HAP-1 (cell line): ENCODE measurements around the gene COX11.
A peak's percentile ranks its signal among the peaks of the same experiment; 100 is the strongest.

ENCODE experiments used
- DNase-seq, 2 experiments: peaks; one replicate each; pipeline ENCODE4 v3.0.0-alpha.2; 2016 to 2020; ENCODE audit warnings: low spot score in 2 of 2
- H3K27me3 ChIP-seq: fragments of 250-450 bp; sonication (Bioruptor Pico); 2 replicates; pipeline ENCODE4 v1.5.1; 2020; ENCODE audit warnings: low read depth, mild to moderate bottlenecking, moderate library complexity
- H3K36me3 ChIP-seq: fragments of 250-450 bp; sonication (Bioruptor Pico); replicated peaks from 2 replicates; pipeline ENCODE4 v1.5.1; 2020; ENCODE audit warnings: mild to moderate bottlenecking
- H3K4me1 ChIP-seq: fragments of 250-450 bp; sonication (Bioruptor Pico); 2 replicates; pipeline ENCODE4 v1.5.1; 2020; ENCODE audit warnings: mild to moderate bottlenecking
- H3K4me3 ChIP-seq: fragments of 250-450 bp; sonication (Bioruptor Pico); 2 replicates; pipeline ENCODE4 v1.5.1; 2020; ENCODE audit warnings: mild to moderate bottlenecking, moderate library complexity
- H3K9me3 ChIP-seq: fragments of 250-450 bp; sonication (Bioruptor Pico); 2 replicates; pipeline ENCODE4 v1.5.1; 2020; ENCODE audit warnings: mild to moderate bottlenecking, moderate library complexity
- in situ Hi-C: fragments of 300-500 bp; cut with MboI; formaldehyde crosslinking; loops from 3 replicates; pipeline ENCODE4 v1.14.3; 2020; ENCODE audit warnings: low sequenced_read_pairs, inconsistent platforms, mixed read lengths

The COX11 gene

GRCh38 chr17:54947396-54947795, 21.1 kb downstream of the COX11 start:
- H3K36me3 ChIP-seq, result peaks cover 17% of the 10 kb centered on the region
- in situ Hi-C loops, result no loop called here

GRCh38 chr17:54945671-54946070, 22.8 kb downstream of the COX11 start:
- in situ Hi-C loops, result no loop called here
- Histone ChIP-seq H3K27me3 (no peaks in the 10 kb centered on the region), H3K4me1 (no peaks in the 10 kb centered on the region), H3K9me3 (no peaks in the 10 kb centered on the region), H3K36me3 (peaks cover 11% of the 10 kb centered on the region), H3K4me3 (no peak overlapping the region)
- no peak for DNase-seq

More at GRCh38 chr17:54947396-54947795, 21.1 kb downstream of the COX11 start:
- Histone ChIP-seq H3K9me3 (no peaks in the 10 kb centered on the region), H3K4me3 (no peak overlapping the region), H3K4me1 (no peaks in the 10 kb centered on the region), H3K27me3 (no peaks in the 10 kb centered on the region)
- DNase-seq, result no peak

- in situ Hi-C loops, result no loop called here
- Histone ChIP-seq H3K4me3 (no peak overlapping the region), H3K36me3 (peaks cover 11% of the 10 kb centered on the region), H3K27me3 (no peaks in the 10 kb centered on the region), H3K9me3 (no peaks in the 10 kb centered on the region), H3K4me1 (no peaks in the 10 kb centered on the region)
- DNase-seq, result no peak
Observed at GRCh38 chr17:54945231-54945630, 23.2 kb downstream of the COX11 start.

GRCh38 chr17:54944796-54945195, 23.7 kb downstream of the COX11 start:
- no peaks in the 10 kb centered on the region for H3K4me1 ChIP-seq
- no peaks in the 10 kb centered on the region for H3K27me3 ChIP-seq
- peaks cover 15% of the 10 kb centered on the region for H3K36me3 ChIP-seq
- in situ Hi-C loops, result no loop called here
- no peaks in the 10 kb centered on the region for H3K9me3 ChIP-seq
- no peak overlapping the region for H3K4me3 ChIP-seq
- no peak for DNase-seq

GRCh38 chr17:54941285-54941684, 27.2 kb downstream of the COX11 start:
- Histone ChIP-seq H3K36me3 (peaks cover 36% of the 10 kb centered on the region), H3K9me3 (no peaks in the 10 kb centered on the region), H3K4me3 (no peak overlapping the region), H3K4me1 (no peaks in the 10 kb centered on the region), H3K27me3 (no peaks in the 10 kb centered on the region)
- in situ Hi-C loops, result no loop called here
- no peak for DNase-seq

GRCh38 chr17:54937426-54937825, 31.0 kb downstream of the COX11 start:
- no peak overlapping the region for H3K4me3 ChIP-seq
- no peaks in the 10 kb centered on the region for H3K9me3 ChIP-seq
- in situ Hi-C loops, result no loop called here
- H3K27me3 ChIP-seq, result no peaks in the 10 kb centered on the region
- no peaks in the 10 kb centered on the region for H3K4me1 ChIP-seq
- DNase-seq, result no peak
- peaks cover 61% of the 10 kb centered on the region for H3K36me3 ChIP-seq

- Histone ChIP-seq H3K9me3 (no peaks in the 10 kb centered on the region), H3K36me3 (peaks cover 61% of the 10 kb centered on the region), H3K4me3 (no peak overlapping the region), H3K27me3 (no peaks in the 10 kb centered on the region), H3K4me1 (no peaks in the 10 kb centered on the region)
- in situ Hi-C loops, result no loop called here
- DNase-seq, result no peak
Observed at GRCh38 chr17:54937018-54937417, 31.4 kb downstream of the COX11 start.

GRCh38 chr17:54935471-54935870, 33.0 kb downstream of the COX11 start:
- H3K27me3 ChIP-seq, result no peaks in the 10 kb centered on the region
- peaks cover 64% of the 10 kb centered on the region for H3K36me3 ChIP-seq
- in situ Hi-C loops, result no loop called here
- no peaks in the 10 kb centered on the region for H3K4me1 ChIP-seq
- no peak overlapping the region for H3K4me3 ChIP-seq
- DNase-seq, result no peak
- no peaks in the 10 kb centered on the region for H3K9me3 ChIP-seq

- DNase-seq, result no peak
- in situ Hi-C loops, result no loop called here
- Histone ChIP-seq H3K27me3 (no peaks in the 10 kb centered on the region), H3K9me3 (no peaks in the 10 kb centered on the region), H3K4me3 (no peak overlapping the region), H3K36me3 (peaks cover 62% of the 10 kb centered on the region), H3K4me1 (no peaks in the 10 kb centered on the region)
Observed at GRCh38 chr17:54933921-54934320, 34.5 kb downstream of the COX11 start.

GRCh38 chr17:54932711-54933110, 35.7 kb downstream of the COX11 start:
- Histone ChIP-seq H3K4me3 (no peak overlapping the region), H3K36me3 (peaks cover 55% of the 10 kb centered on the region), H3K9me3 (no peaks in the 10 kb centered on the region), H3K4me1 (no peaks in the 10 kb centered on the region), H3K27me3 (no peaks in the 10 kb centered on the region)
- no peak for DNase-seq
- in situ Hi-C loops, result no loop called here

GRCh38 chr17:54927525-54927924, 40.9 kb downstream of the COX11 start:
- no peak overlapping the region for H3K4me3 ChIP-seq
- H3K9me3 ChIP-seq, result no peaks in the 10 kb centered on the region
- DNase-seq, result no peak
- no peaks in the 10 kb centered on the region for H3K27me3 ChIP-seq
- peaks cover 11% of the 10 kb centered on the region for H3K4me1 ChIP-seq
- H3K36me3 ChIP-seq, result peaks cover 33% of the 10 kb centered on the region
- in situ Hi-C loops, result no loop called here

- H3K4me1 ChIP-seq, result peaks cover 22% of the 10 kb centered on the region
- no peaks in the 10 kb centered on the region for H3K9me3 ChIP-seq
- peaks cover 21% of the 10 kb centered on the region for H3K36me3 ChIP-seq
- H3K4me3 ChIP-seq, result no peak overlapping the region
- no peak for DNase-seq
- in situ Hi-C loops, result no loop called here
- no peaks in the 10 kb centered on the region for H3K27me3 ChIP-seq
Observed at GRCh38 chr17:54924405-54924804, 44.0 kb downstream of the COX11 start.

- no peak overlapping the region for H3K4me3 ChIP-seq
- H3K4me1 ChIP-seq, result peaks cover 19% of the 10 kb centered on the region
- in situ Hi-C loops, result no loop called here
- H3K9me3 ChIP-seq, result no peaks in the 10 kb centered on the region
- H3K27me3 ChIP-seq, result no peaks in the 10 kb centered on the region
- H3K36me3 ChIP-seq, result peaks cover 32% of the 10 kb centered on the region
- no peak for DNase-seq
Observed at GRCh38 chr17:54920819-54921218, 47.6 kb downstream of the COX11 start.

- DNase-seq, result peak; percentile 48 to 96
- Histone ChIP-seq H3K27me3 (no peaks in the 10 kb centered on the region), H3K4me3 (no peak overlapping the region), H3K9me3 (no peaks in the 10 kb centered on the region), H3K36me3 (peaks cover 39% of the 10 kb centered on the region), H3K4me1 (peaks cover 19% of the 10 kb centered on the region)
- in situ Hi-C loops, result no loop called here
Observed at GRCh38 chr17:54919425-54919824, 49.0 kb downstream of the COX11 start.

- in situ Hi-C loops, result no loop called here
- no peak for DNase-seq
- H3K4me1 ChIP-seq, result peaks cover 19% of the 10 kb centered on the region
- H3K4me3 ChIP-seq, result no peak overlapping the region
- H3K36me3 ChIP-seq, result peaks cover 57% of the 10 kb centered on the region
- H3K27me3 ChIP-seq, result no peaks in the 10 kb centered on the region
- no peaks in the 10 kb centered on the region for H3K9me3 ChIP-seq
Observed at GRCh38 chr17:54916721-54917120, 51.7 kb downstream of the COX11 start.
